ENCODE measurements around the gene GBP4.
"Not testable (repeated sequence)": the region's sequence is repeated elsewhere in the genome, so short reads cannot be mapped to it uniquely, and the experiment has no call there.

DNA sequence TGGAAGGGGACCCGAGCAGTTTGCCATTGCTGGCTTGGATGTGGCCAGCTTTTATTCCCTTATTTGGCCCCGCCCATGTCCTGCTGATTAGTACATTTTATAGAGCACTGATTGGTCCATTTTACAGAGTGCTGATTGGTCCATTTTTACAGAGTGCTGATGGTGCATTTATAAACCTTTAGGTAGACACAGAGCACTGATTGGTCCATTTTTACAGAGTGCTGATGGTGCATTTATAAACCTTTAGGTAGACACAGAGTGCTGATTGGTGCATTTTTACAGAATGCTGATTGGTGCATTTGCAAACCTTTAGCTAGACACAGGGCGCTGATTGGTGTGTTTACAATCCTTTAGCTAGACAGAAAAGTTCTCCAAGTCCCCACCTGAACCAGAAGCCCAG is 20.2 kb upstream of the GBP4 start:
- TF ChIP-seq, protein P1, sequence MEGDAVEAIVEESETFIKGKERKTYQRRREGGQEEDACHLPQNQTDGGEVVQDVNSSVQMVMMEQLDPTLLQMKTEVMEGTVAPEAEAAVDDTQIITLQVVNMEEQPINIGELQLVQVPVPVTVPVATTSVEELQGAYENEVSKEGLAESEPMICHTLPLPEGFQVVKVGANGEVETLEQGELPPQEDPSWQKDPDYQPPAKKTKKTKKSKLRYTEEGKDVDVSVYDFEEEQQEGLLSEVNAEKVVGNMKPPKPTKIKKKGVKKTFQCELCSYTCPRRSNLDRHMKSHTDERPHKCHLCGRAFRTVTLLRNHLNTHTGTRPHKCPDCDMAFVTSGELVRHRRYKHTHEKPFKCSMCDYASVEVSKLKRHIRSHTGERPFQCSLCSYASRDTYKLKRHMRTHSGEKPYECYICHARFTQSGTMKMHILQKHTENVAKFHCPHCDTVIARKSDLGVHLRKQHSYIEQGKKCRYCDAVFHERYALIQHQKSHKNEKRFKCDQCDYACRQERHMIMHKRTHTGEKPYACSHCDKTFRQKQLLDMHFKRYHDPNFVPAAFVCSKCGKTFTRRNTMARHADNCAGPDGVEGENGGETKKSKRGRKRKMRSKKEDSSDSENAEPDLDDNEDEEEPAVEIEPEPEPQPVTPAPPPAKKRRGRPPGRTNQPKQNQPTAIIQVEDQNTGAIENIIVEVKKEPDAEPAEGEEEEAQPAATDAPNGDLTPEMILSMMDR (IDR thresholded peaks at IDR 0.05): not testable (repeated sequence)
- TF ChIP-seq POLR2A (IDR thresholded peaks at IDR 0.05): not testable (repeated sequence)
